ENCODE measurements around the gene HHIP.

Gene HHIP

GRCh38 chr4:144653781-144654545 is 8.0 kb downstream of the HHIP start:
- H3K36me3 ChIP-seq (ENCODE audit: low read depth): no peaks in the 10 kb centered on the region; the same call in 1 of the 2 replicates
- H3K9me3 ChIP-seq (ENCODE audit: severe bottlenecking): no peaks in the 10 kb centered on the region
- no peak overlapping the region for H3K27ac ChIP-seq (ENCODE audit: poor library complexity, severe bottlenecking)
- DNase-seq (ENCODE audit: low spot score): no peak
- H3K27me3 ChIP-seq (ENCODE audit: insufficient read depth, poor library complexity, severe bottlenecking): no peaks in the 10 kb centered on the region
- no peak for TF ChIP-seq CTCF (IDR thresholded peaks at IDR 0.05; ENCODE audit: poor library complexity, severe bottlenecking)
- no peak overlapping the region for H3K4me3 ChIP-seq (ENCODE audit: severe bottlenecking)
- ATAC-seq (ENCODE audit: low read depth): no peak
- no peaks in the 10 kb centered on the region for H3K4me1 ChIP-seq (ENCODE audit: insufficient read depth, poor library complexity, severe bottlenecking)

- DNase-seq (ENCODE audit: low spot score) (no peak), ATAC-seq (ENCODE audit: low read depth) (no peak)
- Histone ChIP-seq H3K36me3 (ENCODE audit: low read depth) (no peaks in the 10 kb centered on the region; the same call in 1 of the 2 replicates), H3K27ac (ENCODE audit: poor library complexity, severe bottlenecking) (no peak overlapping the region), H3K27me3 (ENCODE audit: insufficient read depth, poor library complexity, severe bottlenecking) (no peaks in the 10 kb centered on the region), H3K4me1 (ENCODE audit: insufficient read depth, poor library complexity, severe bottlenecking) (no peaks in the 10 kb centered on the region), H3K4me3 (ENCODE audit: severe bottlenecking) (no peak overlapping the region), H3K9me3 (ENCODE audit: severe bottlenecking) (no peaks in the 10 kb centered on the region)
- no peak for TF ChIP-seq CTCF (IDR thresholded peaks at IDR 0.05; ENCODE audit: poor library complexity, severe bottlenecking)
Observed at GRCh38 chr4:144655491-144655890, 9.5 kb downstream of the HHIP start.

GRCh38 chr4:144656850-144657249 is 10.9 kb downstream of the HHIP start:
- ATAC-seq (ENCODE audit: low read depth): no peak
- no peak overlapping the region for H3K27ac ChIP-seq (ENCODE audit: poor library complexity, severe bottlenecking)
- TF ChIP-seq CTCF (IDR thresholded peaks at IDR 0.05; ENCODE audit: poor library complexity, severe bottlenecking): no peak
- H3K4me1 ChIP-seq (ENCODE audit: insufficient read depth, poor library complexity, severe bottlenecking): no peaks in the 10 kb centered on the region
- H3K36me3 ChIP-seq (ENCODE audit: low read depth): no peaks in the 10 kb centered on the region; the same call in 1 of the 2 replicates
- DNase-seq (ENCODE audit: low spot score): no peak
- no peak overlapping the region for H3K4me3 ChIP-seq (ENCODE audit: severe bottlenecking)
- H3K9me3 ChIP-seq (ENCODE audit: severe bottlenecking): no peaks in the 10 kb centered on the region
- no peaks in the 10 kb centered on the region for H3K27me3 ChIP-seq (ENCODE audit: insufficient read depth, poor library complexity, severe bottlenecking)

GRCh38 chr4:144658015-144658567 is 12.1 kb downstream of the HHIP start:
- H3K4me3 ChIP-seq (ENCODE audit: severe bottlenecking): no peak overlapping the region
- no peaks in the 10 kb centered on the region for H3K9me3 ChIP-seq (ENCODE audit: severe bottlenecking)
- no peaks in the 10 kb centered on the region for H3K4me1 ChIP-seq (ENCODE audit: insufficient read depth, poor library complexity, severe bottlenecking)
- TF ChIP-seq CTCF (IDR thresholded peaks at IDR 0.05; ENCODE audit: poor library complexity, severe bottlenecking): no peak
- no peak for ATAC-seq (ENCODE audit: low read depth)
- no peak for DNase-seq (ENCODE audit: low spot score)
- no peaks in the 10 kb centered on the region; the same call in 1 of the 2 replicates for H3K36me3 ChIP-seq (ENCODE audit: low read depth)
- no peak overlapping the region for H3K27ac ChIP-seq (ENCODE audit: poor library complexity, severe bottlenecking)
- H3K27me3 ChIP-seq (ENCODE audit: insufficient read depth, poor library complexity, severe bottlenecking): no peaks in the 10 kb centered on the region

GRCh38 chr4:144658903-144659302 is 12.9 kb downstream of the HHIP start:
- TF ChIP-seq CTCF (IDR thresholded peaks at IDR 0.05; ENCODE audit: poor library complexity, severe bottlenecking): no peak
- Histone ChIP-seq H3K4me1 (ENCODE audit: insufficient read depth, poor library complexity, severe bottlenecking) (no peaks in the 10 kb centered on the region), H3K27me3 (ENCODE audit: insufficient read depth, poor library complexity, severe bottlenecking) (no peaks in the 10 kb centered on the region), H3K9me3 (ENCODE audit: severe bottlenecking) (no peaks in the 10 kb centered on the region), H3K4me3 (ENCODE audit: severe bottlenecking) (no peak overlapping the region), H3K36me3 (ENCODE audit: low read depth) (no peaks in the 10 kb centered on the region; the same call in 1 of the 2 replicates), H3K27ac (ENCODE audit: poor library complexity, severe bottlenecking) (no peak overlapping the region)
- DNase-seq (ENCODE audit: low spot score) (no peak), ATAC-seq (ENCODE audit: low read depth) (no peak)

All from RWPE2 (cell line).